Ishikawa (cell line): ENCODE measurements around the gene NME3.

Experiments
- CEBPB ChIP-seq: IDR thresholded peaks from 2 replicates; pipeline ENCODE4 v1.6.1; 2012
- CREB1 ChIP-seq: IDR thresholded peaks from 2 replicates; pipeline ENCODE4 v1.6.1; 2012; ENCODE audit warnings: low read depth
- EGR1 ChIP-seq: IDR thresholded peaks from 2 replicates; pipeline ENCODE4 v1.6.1; 2012
- EP300 ChIP-seq: IDR thresholded peaks from 2 replicates; pipeline ENCODE4 v1.6.1; 2012; ENCODE audit warnings: borderline replicate concordance
- FOXM1 ChIP-seq: IDR thresholded peaks from 2 replicates; pipeline ENCODE4 v1.6.1; 2012; ENCODE audit warnings: low read depth, borderline replicate concordance
- MAX ChIP-seq: IDR thresholded peaks from 2 replicates; pipeline ENCODE4 v1.6.1; 2012
- NFIC ChIP-seq: IDR thresholded peaks from 2 replicates; pipeline ENCODE4 v1.6.1; 2012
- RAD21 ChIP-seq: IDR thresholded peaks from 2 replicates; pipeline ENCODE4 v1.6.1; 2012; ENCODE audit warnings: low read depth
- TAF1 ChIP-seq: IDR thresholded peaks from 2 replicates; pipeline ENCODE4 v1.6.1; 2012; ENCODE audit warnings: low read depth, mild to moderate bottlenecking
- TCF12 ChIP-seq: IDR thresholded peaks from 2 replicates; pipeline ENCODE4 v1.6.1; 2012; ENCODE audit warnings: low read depth
- TEAD4 ChIP-seq: IDR thresholded peaks from 2 replicates; pipeline ENCODE4 v1.6.1; 2012
- USF1 ChIP-seq: IDR thresholded peaks from 2 replicates; pipeline ENCODE4 v1.6.1; 2012
- YY1 ChIP-seq: IDR thresholded peaks from 2 replicates; pipeline ENCODE4 v1.6.1; 2012; ENCODE audit warnings: low read depth
- ZBTB7A ChIP-seq: IDR thresholded peaks from 2 replicates; pipeline ENCODE4 v1.6.1; 2012; ENCODE audit warnings: low read depth
- TF ChIP-seq, protein P1 (sequence below): IDR thresholded peaks from 2 replicates; pipeline ENCODE4 v1.6.1; 2012; ENCODE audit warnings: low read depth, mild to moderate bottlenecking

NME3 gene

GRCh38 chr16:1807626-1808025, 36.3 kb upstream of the NME3 start:
- no peak for TF ChIP-seq RAD21

DNA sequence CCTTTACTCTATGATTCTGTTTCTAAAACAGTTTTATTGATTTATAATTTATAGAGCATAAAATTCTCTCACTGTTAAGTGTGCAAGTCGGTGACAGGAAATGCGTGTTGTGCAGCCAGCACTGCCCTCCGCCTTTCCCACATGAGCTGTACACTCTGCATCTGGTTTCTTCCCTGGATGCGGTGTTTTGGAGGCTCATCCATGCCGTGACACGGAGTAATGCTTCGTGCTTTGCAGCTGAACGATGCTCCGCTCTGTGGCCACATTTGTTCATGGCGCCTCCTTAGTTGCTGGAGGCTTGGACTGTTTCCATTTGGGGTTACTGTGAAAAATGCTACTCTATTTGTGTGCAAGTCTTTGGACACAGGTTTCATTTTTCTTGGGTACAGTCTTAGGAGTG, 29.4 kb upstream of the NME3 start:
- TF ChIP-seq MAX (no peak), CEBPB (no peak), ZBTB7A (no peak), FOXM1 (no peak), USF1 (no peak), YY1 (no peak), RAD21 (no peak), EP300 (no peak), TEAD4 (no peak), NFIC (no peak), EGR1 (no peak)

DNA sequence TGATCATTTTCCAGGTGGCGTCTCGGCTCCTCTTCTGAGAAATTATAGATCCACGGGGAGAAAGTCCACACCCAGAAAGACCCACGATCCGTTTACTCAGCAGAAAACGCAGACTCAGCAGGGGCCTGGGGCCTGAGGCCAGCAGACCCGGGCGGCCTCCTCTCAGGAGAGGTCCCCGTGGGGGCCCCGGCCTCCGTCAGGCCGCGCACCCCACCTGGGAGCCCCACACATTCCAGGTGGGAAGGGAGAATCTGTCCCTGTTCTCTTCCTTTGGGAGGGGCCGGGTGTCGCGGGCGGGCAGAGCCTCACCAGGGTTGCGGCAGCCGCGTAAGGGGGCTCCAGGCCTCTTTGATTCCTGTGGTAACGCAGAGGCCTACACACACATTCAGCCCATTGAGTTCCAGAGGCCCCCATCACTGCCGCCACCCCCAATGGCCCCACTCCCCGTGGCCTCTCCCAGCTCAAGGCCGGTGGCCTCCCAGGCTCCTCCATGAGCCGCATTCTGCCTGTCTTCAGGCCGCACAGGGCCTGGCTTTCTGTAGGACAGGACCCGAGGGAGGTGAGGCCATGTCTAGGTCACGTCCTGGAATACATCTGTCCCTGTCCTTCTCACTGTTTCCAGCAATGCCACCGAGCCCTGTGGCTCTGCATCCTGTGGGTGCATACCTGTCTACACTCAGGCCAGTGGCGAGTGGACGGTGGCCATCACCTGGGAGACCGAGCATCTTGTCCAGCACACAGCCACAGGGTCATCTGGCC, 23.7 kb upstream of the NME3 start:
- no peak for TF ChIP-seq EGR1

DNA sequence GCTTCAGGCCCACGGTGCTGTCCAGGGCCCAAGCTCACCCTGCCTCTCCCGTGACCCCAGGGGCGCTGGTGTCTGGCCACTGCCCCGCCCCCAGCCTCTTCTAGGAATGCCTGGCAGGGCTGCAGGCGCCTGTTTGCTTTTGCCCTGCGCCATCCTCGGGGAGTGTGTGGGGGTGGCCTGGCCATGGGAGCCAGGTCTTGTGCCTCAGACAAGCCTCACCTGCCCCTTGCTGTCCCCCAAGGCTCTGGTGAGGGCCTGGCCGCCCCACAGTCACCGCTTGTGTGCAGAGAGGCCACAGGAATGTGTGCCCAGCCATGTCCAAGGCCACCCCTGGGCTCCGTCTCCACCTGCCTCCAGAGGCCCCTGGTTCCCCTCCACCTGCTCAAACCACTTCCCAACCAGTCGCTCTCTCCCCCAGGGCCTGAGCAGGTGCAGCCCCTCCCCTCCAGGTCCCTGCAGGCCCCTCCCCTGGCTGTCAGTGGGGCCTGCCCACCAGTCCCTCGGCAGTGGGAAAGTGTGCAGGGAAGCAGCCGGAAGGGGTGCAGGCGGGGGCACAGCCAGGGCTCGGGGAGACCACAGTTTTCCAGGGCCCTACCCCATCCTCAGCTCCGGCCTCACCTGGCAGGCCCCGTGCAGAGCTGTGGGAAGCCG, 23.0 kb upstream of the NME3 start:
- TF ChIP-seq YY1 (no peak), CEBPB (no peak), TAF1 (no peak), EGR1 (no peak), CREB1 (no peak), NFIC (no peak), FOXM1 (no peak), TEAD4 (no peak), MAX (no peak), ZBTB7A (no peak), EP300 (no peak), TCF12 (no peak), USF1 (no peak), RAD21 (no peak)
- TF ChIP-seq, protein P1, sequence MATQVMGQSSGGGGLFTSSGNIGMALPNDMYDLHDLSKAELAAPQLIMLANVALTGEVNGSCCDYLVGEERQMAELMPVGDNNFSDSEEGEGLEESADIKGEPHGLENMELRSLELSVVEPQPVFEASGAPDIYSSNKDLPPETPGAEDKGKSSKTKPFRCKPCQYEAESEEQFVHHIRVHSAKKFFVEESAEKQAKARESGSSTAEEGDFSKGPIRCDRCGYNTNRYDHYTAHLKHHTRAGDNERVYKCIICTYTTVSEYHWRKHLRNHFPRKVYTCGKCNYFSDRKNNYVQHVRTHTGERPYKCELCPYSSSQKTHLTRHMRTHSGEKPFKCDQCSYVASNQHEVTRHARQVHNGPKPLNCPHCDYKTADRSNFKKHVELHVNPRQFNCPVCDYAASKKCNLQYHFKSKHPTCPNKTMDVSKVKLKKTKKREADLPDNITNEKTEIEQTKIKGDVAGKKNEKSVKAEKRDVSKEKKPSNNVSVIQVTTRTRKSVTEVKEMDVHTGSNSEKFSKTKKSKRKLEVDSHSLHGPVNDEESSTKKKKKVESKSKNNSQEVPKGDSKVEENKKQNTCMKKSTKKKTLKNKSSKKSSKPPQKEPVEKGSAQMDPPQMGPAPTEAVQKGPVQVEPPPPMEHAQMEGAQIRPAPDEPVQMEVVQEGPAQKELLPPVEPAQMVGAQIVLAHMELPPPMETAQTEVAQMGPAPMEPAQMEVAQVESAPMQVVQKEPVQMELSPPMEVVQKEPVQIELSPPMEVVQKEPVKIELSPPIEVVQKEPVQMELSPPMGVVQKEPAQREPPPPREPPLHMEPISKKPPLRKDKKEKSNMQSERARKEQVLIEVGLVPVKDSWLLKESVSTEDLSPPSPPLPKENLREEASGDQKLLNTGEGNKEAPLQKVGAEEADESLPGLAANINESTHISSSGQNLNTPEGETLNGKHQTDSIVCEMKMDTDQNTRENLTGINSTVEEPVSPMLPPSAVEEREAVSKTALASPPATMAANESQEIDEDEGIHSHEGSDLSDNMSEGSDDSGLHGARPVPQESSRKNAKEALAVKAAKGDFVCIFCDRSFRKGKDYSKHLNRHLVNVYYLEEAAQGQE, result no peak

DNA sequence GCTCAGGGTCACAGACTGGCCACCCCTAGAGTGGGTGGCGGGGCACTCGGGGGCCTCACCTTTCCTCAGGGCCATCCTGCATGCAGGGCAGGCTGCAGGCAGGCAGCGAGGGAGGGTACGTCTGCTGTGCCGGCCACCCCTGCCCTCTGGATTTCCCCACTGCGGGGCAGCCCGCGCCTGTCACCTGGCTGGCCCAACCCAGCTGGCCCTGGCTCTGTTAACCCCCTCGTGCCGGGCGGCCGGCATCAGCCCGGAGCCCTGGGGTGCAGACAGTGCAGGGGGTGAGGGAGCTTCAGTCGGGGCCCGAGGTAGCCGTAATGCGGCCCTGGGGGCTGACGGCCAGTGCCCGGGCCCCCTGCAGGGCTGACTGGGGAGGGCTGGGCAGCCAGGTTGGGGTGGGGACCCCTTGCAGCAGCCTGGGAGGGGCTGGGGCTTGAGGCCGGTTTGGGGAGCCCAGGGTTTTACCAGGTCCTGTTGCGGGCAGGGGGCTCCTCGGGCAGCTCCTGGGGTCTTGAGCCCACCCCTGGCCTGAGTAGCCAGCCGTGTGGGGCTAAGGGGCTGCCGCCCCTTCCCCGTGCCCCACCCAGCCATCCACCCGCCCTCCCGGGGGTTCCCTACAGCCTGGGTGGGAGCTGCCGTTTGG, 22.4 kb upstream of the NME3 start, which contains the start of gene IGFALS:
Gene IGFALS (minus strand): TSS at position 128 of the 643 bp plus-strand sequence. CDS start 53 bp downstream, at position 75.
- TF ChIP-seq EGR1 (no peak), ZBTB7A (no peak), MAX (no peak), YY1 (no peak), TAF1 (no peak), FOXM1 (no peak), CREB1 (no peak), USF1 (no peak), EP300 (no peak), NFIC (no peak), CEBPB (no peak)
- TF ChIP-seq, protein P1, result no peak
